GM21515 (cell line): Measurements from ENCODE around the gene REC114.
"Not testable (repeated sequence)": the region's sequence is repeated elsewhere in the genome, so short reads cannot be mapped to it uniquely, and the experiment has no call there.

Source experiments
- ATAC-seq: cut with Tn5 transposase; IDR thresholded peaks from one replicate; pipeline ENCODE4 v1.9.1; 2021; ENCODE audit not compliant: unreplicated experiment

Gene REC114

DNA sequence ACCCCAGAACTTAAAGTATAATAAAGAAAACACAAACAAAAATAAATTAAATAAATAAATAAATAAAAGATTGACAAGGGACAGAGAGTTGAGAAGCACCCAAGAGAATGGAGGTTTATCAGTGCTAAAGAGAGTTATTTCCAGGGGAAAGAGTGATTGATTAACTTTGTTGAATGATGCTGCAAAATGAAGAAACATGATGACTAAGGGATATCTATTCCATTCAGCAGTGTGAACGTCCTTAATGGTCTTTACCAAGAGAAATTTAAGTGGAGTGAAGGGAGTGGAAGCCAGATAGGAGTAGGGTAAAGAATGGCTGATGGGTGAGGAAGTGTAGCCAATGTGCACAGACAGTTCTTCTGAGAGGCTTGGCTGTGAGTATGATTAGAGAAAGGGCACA lies 11.1 kb downstream of the REC114 start:
- ATAC-seq, result no peak

DNA sequence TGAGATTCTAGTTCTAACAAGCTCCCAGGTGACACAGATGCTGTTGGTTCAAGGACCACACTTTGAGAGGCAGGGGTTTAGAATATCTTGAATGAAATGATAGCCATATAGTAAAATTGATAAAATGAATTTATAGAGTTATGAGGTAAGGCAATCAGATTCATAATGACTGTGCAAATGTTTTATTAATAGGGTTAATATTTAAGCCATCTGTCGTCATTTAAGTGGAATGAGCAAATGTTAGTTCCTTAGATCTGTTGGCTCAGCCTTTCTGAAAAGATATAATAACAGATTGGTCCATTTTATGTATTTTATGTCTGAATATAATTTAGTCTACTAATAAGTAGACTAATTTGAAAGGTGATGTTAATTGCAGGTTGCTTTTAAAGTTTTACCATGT lies 12.9 kb downstream of the REC114 start:
- no peak for ATAC-seq

DNA sequence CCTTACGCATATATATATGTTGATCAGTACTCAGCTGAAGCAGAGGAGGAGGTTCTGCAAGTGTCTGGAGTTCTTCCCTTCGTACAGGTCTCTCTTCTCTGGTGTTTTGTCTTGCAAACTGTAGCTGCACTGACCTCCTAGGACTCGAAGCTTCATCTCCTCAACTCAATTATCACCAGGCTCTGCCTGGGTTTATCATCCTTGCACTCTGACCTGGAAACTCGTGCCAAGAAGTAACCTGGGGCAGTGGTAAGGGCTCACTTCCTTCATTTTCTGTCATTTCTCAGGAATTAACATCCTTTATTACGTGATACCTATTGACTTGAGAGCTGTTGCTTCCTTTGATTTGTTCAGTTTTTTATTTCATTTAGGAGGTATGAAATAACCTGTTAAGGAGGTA lies 14.4 kb downstream of the REC114 start:
- no peak for ATAC-seq

DNA sequence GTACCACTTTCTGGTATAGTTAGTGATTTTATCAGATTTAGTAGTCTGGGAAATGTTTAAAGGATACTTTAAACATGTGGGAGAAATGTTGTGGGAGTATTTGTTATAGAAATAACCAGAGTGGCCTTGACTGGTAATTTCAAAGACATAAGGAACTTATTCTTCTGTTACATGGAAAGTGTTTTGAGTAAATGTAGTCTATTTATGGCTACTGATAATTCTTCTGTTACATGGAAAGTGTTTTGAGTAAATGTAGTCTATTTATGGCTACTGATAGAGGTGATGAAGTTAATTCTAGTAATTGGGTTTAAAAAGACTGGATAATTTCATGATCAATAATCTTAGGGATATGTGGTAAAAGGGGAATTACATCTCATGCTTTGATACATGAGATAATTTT lies 17.7 kb downstream of the REC114 start:
- no peak for ATAC-seq

DNA sequence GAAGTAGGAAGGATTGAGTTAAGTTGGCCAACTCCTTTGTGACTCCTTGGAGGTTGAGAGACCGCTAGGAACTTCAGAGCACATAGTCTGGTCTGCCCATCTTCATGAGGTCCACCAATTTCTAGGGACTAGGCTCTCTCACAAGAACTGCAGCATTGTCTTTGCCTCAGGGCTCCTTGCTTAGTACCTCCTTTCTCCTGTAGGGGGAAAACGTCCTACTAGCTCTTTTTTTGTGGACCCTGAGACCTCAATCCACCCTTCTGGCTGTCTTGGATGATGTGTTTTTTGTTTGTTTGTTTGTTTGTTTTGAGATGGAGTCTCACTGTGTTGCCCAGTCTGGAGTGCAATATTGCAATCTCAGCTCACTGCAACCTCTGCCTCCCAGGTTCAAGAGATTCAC lies 21.6 kb downstream of the REC114 start:
- ATAC-seq, result no peak

DNA sequence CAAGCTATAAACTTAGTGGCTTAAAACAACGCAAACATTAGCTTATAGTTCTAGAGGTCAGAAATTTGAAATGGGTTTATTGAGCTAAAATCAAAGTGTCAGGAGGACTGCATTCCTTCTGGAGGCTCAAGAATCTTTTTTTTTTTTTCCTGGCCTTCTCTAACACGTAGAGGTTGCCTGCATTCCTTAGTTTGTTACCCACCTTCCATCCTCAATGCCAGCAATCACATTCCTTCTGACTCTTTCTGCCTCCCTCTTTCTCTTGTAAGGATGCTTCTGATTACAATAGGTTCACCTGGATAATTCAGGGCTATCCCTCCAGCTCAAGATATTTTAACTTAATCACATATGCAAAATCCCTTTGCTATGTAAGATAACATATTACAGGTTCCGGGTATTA lies 24.8 kb downstream of the REC114 start:
- ATAC-seq, result no peak

DNA sequence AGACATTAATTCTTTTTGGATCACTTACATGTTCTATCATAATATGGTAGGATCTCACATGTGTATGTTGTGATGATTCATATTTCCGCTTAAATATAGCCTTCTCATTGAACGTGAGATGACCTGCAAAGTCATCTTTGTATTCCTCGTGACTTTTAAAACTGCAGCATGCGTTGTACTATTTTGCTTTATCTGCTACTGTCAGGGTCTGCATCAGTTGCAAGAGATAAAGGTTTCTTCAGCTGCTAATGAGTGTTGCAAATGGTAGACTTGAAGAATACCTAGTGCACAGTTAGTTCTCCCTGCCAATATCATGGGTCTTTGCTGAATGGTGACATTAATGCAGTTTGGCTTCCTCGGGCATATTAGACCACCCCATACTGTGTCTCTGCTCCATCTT lies 31.8 kb downstream of the REC114 start:
- ATAC-seq, result no peak

DNA sequence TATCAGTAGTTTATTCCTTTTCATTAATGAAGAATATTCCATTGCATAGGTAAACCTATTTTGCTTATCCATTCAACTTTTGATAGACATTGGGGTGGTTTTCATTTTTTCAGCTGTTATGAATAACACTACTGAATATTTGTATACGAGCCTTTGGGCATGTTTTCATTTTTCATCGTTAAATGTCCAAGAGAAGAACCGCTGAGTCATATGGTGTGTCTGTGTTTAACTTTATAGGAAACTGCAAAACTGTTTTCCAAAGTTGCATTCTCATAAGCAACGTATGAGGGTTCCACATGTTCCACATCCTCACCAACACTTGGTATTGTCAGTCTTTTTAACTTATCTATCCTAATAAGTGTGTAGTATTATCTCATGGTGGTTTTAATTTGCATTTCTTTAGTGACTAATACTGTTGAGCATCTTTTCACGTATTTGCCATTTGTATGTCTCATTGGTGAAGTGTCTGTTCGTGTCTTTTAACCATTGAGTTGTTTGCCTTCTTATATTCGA lies 33.8 kb downstream of the REC114 start:
- ATAC-seq, result no peak

DNA sequence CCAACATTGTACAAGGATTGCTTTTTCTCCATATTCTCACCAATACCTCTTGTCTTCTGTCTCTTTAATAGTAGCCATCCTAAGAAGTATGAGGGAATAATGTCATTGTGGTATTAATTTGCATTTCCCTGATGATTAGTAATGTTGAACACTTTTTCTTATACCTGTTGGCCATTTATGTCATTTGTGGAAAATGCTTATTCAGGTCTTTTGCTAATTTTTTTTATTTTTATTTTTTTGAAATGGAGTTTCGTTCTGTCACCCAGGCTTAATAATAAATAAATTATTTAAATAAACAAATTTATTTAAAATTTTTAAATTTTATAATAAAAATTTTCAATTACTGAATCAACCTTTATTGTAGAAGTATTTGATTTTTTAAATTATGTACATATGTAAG lies 37.1 kb downstream of the REC114 start:
- no peak for ATAC-seq

DNA sequence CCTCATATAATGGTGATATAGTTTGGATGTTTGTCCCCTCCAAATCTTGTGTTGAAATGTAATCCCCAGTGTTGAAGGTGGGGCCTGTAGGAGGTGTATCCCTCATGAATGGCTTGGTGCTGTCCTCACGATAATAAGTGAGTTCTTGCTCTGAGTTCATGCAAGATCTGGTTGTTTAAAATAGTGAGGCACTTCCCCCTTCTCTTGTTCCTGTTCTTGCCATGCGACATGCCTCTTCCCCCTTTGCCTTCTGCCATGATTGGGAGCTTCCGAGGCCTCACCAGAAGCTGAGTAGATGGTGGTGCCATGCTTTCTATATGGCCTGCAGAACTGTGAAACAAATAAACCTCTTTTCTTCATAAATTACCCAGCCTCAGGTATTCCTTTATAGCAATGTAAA lies 39.2 kb downstream of the REC114 start:
- no peak for ATAC-seq

DNA sequence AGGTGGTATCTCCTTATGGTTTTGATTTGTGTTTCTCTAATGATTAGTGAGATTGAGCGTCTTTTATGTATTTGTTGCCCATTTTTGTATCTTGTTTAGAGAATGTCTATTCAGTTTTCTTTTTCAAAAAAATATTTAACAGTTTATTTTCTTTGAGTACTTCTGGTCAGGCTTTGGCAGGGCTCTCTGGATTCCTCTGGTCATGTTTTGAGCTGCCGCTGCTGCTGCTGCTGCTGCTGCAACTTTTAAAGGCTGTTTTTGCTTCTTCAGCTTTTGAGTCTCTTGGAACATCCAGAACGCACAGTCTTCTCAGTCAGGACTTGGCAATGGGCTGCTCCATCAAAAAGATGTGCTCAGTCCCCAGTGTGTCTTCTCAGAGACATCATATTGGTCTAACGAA lies 40.1 kb downstream of the REC114 start:
- no peak for ATAC-seq

DNA sequence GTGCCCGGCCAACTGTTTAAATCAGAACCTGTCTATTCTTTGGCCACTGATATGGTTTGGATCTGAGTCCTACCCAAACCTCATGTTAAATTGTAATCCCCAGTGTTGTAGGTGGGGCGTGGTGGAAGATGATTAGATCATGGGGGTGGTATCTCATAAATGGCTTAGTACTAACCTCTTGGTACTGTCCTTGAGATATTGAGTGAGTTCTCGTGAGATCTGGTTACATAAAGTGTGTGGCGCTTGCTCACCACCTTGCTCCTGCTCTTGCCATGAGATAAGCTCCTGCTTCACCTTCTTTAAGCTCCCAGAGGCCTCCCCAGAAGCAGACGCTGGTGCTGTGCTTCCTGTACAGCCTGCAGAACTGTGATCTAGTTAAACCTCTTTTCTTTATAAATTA lies 42.4 kb downstream of the REC114 start:
- no peak for ATAC-seq

DNA sequence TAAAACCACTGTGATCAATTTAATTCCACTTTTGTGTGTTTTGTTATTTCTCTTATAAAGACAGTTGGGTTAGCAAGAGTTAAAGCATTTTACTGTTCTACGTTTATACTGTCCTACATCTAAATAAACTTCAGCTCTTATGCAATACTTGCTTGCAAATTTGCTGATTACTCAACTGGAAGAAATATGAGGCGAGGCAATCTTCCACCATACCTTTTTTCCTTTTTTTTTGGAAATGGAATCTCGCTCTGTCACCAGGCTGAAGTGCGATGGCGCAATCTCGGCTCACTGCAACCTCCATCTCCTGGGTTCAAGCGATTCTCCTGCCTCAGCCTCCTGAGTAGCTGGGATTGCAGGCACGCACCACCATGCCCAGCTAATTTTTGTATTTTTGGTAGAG lies 42.9 kb downstream of the REC114 start:
- not testable (repeated sequence) for ATAC-seq

DNA sequence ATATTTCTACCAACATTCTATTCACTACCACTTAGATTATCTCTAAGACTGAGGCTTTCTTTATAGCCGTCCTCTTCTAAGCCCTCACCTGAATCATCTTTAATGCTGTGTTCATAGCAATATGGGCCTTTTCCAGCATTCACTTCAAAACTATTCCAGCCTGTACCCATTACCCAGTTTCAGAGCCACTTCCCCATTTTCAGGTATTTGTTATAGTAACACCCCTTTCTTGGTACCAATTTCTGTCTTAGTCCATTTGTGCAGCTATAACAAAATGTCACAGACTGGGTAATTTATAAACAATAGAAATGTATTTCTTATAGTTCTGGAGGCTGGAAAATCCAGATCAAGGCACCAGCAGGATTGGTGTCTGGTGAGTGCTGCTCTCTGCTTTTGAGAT lies 45.7 kb downstream of the REC114 start:
- ATAC-seq, result no peak

DNA sequence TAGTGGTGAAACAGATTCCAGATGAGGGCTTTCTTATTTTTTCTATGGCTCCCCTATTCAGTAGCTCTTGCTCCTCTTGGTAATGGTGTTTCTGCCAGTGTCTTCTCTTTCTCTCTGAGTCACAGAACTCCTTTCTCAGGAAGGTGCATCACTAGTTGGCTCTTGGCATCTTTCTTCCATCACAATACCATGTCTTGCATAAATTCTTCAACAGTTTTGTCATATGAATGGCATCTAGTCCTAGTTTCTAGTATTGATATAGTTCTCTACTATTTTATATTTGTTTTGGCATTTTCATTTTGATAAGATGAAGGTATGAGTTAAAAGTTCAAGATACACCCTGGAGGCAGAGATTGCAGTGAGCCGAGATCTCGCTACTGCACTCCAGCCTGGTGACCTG lies 51.0 kb downstream of the REC114 start:
- no peak for ATAC-seq

DNA sequence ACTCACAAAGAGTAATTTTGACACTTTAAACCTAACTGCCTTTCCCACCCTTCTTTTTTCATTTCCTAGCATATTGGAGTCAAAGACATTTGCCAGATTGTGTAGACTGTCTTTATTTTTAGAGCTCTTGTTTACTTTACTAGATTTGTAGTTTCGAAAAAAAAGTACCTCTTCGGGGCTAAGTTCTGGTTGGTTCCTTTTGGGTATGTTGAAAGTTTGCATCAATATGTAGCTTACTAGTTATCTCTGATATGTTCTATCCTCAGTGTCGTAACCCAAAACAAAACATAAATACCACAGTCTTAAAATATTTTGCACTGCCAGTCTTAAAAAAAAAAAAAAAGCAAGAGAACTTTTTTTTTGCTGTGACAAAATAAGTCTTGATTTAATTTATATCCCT lies 52.2 kb downstream of the REC114 start:
- no peak for ATAC-seq

DNA sequence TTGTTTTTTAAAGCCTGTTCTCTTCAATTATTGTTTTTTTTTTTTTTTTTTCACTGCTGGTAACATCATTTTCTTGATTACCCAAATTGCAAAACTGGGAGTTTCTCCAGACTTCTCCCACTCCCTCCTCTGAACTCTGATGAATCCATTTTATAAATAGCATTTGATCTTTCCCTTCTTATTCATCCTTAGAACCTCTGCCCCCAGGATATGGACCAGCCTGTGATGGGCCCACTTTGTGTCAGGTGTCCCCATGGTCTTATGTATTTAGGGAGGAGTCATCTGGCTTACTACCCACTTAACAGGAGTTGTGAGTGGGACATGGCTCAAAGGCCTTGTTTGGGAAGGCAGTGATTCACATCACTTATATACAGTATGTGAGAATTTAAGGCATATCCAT lies 57.7 kb downstream of the REC114 start:
- ATAC-seq, result no peak

DNA sequence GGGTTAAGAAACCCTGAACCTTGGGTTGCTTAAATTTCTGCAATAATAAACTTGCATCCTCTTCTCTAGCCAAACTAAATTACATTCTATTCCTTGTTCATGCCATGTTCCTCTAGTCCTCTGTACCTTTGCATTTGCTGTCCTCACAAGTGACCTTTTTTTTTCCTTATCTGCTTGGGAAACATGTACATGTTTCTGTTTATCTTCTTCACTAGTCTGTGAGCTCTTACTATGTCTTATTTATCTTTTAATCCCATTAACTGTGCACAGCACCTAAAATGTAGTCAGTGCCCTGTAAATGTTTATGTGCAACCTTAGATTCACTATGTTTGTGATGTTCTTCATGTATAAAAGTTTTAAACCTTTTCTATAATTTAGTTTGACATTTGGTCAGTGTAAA lies 61.9 kb downstream of the REC114 start:
- ATAC-seq, result no peak

DNA sequence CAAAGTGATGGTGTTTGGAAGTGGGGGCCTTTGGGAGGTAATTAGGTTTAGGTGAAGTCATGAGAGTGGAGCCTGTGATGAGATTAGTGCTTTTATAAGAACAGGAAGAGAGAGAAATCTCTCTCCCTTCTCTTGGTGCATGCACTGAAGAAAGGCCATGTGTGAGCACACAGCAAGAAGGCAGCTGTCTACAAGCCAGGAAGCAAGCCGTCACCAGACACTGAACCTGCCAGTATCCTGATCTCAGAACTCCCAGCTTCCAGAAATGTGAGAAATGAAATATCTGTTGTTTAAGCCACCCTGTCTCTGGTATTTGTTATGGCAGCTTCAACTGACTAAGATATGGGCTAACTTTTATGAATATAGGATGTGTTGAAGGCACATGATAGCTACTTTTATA lies 72.6 kb downstream of the REC114 start:
- ATAC-seq, result no peak

DNA sequence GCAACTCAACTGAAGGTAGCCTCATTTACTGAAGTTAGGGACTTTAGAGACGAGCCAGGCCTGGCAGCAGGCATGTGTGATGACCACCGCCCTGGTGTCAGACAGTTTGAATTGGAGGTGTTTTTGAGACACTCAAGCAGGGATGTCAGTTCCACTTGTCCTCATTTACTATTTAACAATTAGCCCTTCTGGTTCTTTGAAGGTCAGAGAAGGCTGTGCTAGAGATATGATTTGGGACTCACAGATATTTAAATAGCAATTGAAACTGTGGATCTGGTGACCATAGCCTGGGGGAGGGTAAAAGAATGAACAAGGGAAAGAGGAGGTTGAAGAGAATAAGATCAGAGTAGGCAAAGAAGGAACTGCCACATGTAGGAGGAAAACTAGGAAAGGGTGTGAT lies 74.6 kb downstream of the REC114 start:
- no peak for ATAC-seq

DNA sequence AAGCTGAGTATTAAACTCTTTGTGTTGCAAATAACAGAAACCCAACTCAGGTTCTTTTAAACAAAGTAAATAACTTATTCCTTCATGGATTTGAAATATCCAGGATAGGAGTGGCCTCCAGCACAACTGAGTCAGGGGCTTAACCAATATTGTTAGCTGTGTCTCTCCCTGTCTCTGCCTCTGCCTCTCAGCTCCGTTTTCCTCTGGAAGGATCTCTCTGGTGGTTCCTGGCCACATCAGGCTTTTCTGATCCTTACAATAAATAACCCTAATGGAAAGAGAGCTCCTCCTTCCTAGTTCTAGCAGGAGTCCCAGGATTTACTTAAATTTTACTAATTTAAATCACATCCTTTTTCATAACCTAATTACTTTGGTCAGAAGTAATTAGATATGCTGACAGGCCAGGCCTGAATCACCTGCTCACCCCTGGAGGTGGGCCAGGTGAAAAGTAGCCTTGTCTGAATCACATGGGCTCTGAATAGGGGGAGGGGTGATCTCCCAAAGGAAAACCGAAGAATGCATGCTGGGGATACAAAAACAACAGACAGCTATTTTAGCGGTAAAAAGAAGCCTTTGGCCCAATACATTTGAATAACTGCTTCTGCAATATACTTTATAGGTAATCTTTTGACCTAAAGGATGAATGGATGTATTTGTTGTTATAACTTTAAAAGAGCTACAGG lies 75.4 kb downstream of the REC114 start:
- ATAC-seq, result no peak

DNA sequence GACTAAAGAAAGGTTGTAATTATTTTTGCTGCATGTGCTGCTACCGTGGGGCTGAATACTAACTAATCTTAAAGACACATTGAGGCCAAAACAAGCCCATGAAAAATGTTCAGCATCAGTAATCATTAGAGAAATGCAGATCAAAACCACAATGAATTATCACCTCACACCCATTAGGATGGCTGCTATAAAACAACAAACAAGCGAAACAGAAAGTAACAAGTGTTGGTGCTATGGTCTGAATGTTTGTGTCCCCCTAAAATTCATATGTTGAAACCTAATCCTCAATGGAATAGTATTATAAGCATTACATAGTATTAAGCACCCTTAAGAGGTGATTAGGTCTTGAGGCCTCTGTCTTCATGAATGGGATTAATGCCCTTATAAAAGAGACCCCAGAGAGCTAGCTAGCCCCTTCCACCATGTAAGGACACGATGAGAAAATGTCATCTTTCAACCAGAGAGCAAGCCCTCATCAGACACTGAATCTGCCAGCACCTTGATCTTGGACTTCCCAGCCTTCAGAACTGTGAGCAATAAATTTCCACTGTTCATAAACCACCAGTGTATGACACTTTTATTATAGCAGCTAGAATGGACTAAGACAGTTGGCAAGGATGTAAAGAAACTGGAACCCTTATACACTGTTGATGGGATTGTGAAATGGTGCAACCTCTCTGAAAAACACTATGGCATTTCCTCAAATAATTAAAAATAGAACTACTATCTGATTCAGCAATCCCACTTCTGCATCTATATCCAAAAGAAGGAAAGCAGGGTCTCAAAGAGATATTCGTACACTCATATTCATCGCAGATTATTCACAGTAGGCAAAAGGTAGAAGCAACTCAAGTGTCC lies 76.1 kb downstream of the REC114 start:
- no peak for ATAC-seq
